ENCODE measurements around the gene CFAP90.

- TF ChIP-seq CTCF (conservative IDR thresholded peaks at IDR 0.05): no peak
- TF ChIP-seq EZH2 (IDR thresholded peaks at IDR 0.05; ENCODE audit: low read depth): no peak
These were observed 28.5 kb downstream of the CFAP90 start for GRCh38 chr5:7822449-7822848.
